ENCODE measurements around the gene ATP5ME.

DNA sequence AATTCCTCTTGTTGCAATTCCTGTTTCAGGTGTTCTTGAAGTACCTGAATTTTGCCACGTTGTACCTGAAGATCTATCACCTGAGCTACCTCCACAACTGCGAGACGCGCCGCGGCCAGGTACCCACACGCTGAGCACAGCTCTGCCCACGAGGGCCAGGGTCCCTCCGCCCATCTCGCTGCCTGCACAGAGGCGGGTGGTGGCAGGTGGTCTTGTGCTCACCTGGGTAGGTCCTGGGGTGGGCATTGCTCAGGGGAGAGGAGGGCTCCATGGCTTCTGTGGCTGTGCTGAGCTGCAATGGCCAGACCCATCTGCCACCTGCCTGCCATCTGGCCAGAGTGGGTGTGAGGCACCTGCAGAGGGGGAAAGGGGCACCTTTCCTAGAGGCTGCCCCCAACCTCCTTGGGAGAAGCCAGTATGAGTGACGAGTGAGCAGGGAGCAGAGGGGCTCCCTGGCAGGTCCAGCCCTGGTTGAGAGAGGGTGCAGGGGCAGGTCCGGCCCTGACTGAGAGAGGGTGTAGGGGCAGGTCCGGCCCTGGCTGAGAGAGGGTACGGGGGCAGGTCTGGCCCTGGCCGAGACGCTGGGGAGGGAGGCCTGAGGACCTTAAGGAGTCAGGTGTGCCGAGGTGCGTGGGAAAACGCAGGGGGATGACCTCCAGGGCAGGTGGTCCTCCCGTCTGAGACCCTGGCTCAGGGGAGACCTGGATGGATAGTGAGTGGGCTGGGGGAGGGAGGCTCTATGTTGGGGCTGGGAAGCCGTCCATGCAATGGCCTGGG lies 38.0 kb downstream of the ATP5ME start:
- TF ChIP-seq, protein P1, sequence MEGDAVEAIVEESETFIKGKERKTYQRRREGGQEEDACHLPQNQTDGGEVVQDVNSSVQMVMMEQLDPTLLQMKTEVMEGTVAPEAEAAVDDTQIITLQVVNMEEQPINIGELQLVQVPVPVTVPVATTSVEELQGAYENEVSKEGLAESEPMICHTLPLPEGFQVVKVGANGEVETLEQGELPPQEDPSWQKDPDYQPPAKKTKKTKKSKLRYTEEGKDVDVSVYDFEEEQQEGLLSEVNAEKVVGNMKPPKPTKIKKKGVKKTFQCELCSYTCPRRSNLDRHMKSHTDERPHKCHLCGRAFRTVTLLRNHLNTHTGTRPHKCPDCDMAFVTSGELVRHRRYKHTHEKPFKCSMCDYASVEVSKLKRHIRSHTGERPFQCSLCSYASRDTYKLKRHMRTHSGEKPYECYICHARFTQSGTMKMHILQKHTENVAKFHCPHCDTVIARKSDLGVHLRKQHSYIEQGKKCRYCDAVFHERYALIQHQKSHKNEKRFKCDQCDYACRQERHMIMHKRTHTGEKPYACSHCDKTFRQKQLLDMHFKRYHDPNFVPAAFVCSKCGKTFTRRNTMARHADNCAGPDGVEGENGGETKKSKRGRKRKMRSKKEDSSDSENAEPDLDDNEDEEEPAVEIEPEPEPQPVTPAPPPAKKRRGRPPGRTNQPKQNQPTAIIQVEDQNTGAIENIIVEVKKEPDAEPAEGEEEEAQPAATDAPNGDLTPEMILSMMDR (IDR thresholded peaks at IDR 0.05 in 4 of 5, conservative IDR thresholded peaks at IDR 0.05 in 1 of 5), result no peak
- no peak for TF ChIP-seq POLR2A (IDR thresholded peaks at IDR 0.05)

All from gastrocnemius medialis (tissue), 4 donors.